Forelimb muscle (tissue), 1 donor: ENCODE measurements around the gene LNX1. TPM values are rescaled to one million over a fixed set of nuclear protein-coding genes. Genes with fewer than 3 reads are reported as not detected.

Source experiments
- DNase-seq: peaks from one replicate; pipeline ENCODE4 v3.0.0-alpha.2; 2013; ENCODE audit warnings: low read depth
- polyA plus RNA-seq: library from polyadenylated mRNA; unstranded; fragments of 120-200 nt; gene quantifications from one replicate; pipeline ENCODE4 v1.2.1, GENCODE V29; 2013; ENCODE audit not compliant: insufficient read length

The LNX1 gene
- polyA plus RNA-seq, result 4.2 TPM

DNA sequence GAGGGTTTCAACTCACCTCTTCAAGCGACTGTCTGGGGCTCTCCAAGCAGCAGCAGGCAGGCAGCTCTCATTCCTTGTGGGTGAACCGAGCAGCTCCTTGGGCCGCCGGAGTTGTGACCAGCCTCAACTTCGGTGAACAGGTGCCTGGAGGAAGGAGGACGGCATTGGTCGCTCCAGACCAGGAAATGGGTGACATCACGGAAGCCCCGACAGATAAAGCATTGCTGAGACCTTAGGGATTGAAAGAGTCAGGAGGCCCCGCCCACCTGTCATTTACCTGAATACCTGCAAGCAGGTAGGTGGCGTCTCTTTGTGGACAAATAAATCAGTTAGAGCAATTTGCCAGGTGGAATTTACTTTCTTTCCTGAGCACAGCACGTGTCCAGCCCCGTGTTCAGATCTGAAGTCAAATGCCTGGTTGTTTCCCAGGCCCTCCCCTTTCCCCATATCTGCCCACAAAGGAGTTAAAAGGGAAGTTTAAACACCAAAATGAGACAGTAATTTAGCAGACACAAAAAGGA is at the start of gene LNX1:
TSS of gene LNX1 (minus strand) at position 115 of the 521 bp plus-strand sequence. CDS start 17,484 bp downstream, outside the sequence.
- no peak for DNase-seq

DNA sequence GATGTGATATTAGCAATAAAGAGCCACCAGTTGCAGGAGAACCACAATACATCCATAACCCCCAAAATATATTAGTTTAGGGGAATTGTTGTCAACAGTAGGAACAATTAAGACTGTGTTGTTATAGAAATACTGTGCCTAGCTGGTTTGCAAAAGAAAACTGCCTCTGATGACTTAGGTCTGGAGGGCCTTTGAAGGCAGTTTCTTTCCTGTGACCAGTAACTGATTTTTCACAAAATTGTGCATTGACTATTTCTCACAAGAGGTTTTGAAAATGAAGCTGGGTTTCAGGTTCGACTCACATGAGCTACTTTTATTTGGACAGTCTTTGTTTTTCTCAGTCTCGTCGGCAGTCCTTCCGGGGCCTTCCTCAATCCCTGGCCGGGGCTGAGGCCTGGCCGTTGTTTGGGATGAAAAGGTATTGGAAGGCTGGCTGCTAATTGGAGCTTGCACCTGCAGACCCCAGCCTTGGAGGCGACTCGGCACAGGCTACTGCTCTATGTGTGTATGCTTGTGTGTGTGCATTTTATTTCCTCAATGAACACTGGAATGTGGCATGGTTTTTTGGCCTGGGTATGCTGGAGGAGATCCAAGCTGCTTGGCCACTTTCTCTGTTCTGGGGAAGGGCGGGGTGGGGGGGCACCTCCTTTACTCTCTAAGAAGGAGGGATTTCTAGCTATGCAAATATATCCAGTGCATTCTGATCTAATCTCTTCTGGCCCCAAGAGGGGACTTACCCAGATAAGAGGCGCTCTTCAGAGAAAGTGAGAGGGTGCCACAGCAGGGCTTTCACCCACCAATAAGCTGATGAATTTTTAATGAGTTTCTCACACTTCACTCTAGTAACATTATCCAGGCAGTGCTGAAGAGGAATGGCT is 49.5 kb upstream of the LNX1 start:
- no peak for DNase-seq

DNA sequence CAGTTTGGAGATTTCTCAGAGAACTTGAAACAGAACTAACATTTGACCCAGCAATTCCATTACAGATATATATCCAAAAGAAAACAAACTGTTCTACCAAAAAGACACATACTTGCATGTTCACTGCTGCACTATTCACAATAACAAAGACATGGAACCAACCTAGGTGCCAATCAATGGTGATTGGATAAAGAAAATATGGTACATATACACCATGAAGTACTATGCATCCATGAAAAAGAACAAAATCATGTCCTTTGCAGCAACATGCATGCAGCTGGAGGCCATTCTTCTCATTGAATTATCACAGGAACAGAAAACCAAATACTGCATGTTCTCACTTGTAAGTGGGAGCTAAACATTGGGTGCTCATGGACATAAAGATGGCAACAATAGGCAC is 47.6 kb upstream of the LNX1 start:
- no peak for DNase-seq

DNA sequence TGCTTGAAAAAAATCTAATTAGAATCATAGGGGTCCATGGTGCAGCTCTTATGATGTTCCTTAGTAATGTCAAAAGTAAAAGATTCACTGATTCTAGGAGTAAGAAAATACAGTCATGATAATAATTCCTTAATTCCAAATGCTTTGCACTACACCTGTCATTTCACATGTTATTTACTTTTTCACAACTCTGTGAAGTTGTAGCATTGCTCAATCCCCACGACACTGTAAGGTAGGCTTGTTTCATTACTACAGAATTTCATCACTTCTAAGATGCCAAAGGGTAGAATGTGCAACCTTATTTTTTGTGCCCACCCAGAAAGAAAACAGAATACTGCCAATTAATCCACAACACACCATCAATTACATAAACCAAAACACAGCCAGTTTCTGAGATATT is 46.1 kb upstream of the LNX1 start:
- DNase-seq, result no peak

DNA sequence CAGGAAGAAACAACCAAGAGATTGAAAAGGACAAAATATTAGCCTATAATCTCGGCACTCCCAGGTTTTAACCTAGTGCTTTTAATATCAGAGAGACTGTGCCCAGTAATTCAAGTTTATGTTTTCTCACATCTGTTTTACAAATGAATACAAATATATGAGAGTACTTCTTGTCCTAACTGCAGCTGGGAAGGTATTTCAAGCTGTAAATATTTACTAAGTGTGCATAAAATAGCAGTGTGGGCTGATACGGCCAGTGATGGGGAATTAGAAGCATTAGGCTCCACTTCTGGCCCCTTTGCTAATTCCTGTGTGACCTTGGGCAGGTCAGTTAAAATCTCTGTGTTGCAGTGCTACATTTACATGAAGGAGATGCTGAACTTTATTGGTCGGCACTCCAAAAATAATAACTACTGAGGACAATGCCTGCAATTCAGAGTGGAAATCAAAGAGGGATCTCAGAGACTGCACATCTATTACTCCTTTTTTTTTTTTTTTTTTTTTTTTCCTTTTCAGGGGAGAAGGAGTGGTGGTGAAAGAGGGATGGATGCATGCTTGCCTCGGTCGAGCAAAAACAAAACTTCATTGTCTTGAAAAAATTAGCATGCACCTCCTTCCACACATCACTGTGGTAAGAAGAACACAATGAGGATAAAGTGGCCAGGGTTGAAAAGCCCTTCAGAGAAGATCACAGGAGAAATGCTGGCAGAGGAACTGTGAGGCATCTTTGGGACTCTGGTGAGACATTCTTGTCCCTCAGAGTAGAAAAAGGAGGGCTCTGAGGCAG is 44.6 kb upstream of the LNX1 start:
- no peak for DNase-seq

DNA sequence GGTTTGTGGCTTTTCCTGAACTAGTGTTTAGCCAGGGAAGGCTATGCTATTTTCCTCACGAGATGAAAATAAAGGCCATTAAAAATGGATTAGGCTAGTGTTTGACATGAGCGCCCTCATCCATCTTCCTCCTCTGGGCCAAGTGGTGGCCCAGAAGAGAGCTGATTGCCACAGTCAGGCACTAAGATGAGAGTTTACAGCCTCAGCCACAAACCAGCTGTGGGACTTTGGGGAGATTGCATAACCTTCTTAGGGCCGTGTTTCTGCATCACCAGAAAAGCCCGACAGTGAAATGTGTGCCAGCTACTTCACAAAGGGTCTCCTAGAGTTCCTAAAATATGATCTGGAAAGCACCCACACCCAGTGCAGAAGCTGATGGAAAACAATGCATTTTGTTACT is 42.3 kb upstream of the LNX1 start:
- no peak for DNase-seq

DNA sequence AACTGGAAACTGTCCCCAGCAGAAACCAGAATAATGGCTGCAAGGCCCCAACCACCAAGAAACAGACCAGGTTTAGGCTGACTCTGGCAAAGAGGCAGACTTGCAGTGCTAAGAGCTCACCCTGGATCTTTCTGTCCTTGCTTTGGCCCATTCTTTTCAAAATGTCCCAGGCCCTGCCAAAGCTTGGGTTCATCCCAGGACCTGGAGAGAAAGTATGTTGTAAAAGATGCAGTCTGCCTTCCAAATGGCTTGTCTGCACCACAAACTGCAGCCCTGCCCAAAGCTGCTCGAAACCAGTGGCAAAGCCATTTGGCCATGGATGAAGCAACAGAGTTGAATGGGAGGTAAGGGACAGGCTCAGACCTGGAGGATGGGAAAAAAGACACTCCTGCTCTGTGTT is 38.0 kb upstream of the LNX1 start:
- no peak for DNase-seq

DNA sequence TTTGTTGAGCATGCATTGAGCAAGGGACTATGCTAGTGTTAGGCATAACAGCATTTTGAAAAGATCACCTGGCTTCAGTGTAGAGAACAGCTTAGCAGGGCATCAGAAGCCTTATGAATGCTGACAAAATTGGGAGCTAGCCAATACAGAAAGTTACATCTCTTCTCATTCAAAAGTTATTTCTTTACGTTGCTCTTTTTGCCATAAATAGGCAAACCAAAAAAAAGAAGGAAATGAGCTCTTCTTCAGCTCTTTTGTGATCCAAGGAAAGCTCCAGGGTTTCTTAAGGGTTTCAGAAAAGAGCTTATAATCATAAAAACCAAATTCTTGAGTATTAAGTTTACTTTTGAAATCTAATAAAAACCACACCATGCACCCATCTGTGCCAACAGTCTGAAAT is 35.2 kb upstream of the LNX1 start:
- no peak for DNase-seq

DNA sequence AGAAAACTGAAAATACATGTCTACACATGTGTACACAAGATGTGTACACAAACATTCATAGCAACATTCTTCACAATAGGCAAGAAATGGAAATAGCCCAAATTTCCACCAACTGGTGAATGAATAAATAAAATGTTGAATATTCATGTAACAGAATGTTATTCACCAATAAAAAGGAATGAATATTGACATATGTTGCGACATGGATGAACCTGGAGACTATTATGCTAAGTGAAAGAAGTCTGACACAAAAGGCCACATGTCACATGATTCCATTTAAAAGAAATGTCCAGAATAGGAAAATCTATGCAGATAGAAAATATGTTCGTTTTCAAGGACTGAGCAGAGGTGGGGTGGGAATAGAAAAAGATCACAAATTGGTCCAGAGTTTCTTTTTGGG is 34.6 kb upstream of the LNX1 start:
- DNase-seq, result no peak

DNA sequence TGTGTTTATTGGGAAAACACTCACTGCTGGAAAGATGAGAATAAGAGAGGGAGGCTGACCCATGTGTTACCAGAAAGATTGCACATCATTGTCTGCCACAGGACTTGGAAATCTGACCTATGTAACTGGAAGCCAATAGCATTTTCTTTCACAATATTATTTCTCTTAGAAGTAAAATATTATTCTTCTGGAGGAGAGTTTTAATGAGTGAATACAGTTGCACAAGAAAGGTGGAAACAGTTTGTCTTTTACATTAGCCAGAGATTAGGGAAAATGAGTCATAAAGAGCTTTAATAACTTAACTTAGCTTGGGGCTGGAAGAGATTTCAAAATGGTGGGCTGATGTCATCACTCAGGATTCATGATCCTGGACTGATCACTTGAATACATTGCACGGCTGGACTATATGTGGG is 31.5 kb upstream of the LNX1 start:
- no peak for DNase-seq

DNA sequence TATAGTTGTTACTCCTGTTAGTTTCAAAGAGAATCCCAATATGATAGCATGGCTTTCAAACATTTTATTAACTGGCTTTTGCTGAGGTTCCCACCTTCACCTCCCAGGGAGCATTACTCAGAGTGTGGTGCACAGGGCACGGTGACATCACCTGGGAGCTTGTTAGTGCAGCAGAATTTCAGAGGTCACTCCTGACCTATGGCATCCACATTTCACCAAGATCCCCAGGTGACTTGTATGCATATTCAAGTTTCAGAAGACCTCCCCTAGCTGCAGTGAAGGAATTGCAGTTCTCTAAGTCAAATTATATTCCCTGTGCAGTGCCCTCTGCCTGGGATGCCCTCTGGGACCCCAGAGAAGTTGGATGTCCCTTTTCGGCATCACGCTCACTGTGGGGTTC is 29.7 kb upstream of the LNX1 start:
- no peak for DNase-seq

DNA sequence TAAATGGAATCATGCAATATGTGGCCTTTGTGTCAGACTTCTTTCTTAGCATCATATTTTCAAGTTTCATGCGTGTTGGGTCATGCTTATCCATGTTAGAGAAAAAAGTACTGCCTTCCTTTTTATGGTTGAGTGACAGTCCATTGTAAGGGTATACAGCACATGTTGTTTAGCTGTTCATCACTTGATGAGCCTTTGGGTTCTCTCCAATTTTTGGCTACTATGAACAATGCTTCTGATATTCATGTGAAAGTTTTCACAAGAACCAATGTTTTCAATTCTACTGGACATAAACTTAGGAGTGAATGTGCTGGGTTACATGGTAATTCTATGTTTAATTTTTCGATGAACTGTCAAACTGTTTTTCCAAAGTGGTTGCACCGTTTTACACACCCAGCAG is 28.1 kb upstream of the LNX1 start:
- DNase-seq, result no peak

DNA sequence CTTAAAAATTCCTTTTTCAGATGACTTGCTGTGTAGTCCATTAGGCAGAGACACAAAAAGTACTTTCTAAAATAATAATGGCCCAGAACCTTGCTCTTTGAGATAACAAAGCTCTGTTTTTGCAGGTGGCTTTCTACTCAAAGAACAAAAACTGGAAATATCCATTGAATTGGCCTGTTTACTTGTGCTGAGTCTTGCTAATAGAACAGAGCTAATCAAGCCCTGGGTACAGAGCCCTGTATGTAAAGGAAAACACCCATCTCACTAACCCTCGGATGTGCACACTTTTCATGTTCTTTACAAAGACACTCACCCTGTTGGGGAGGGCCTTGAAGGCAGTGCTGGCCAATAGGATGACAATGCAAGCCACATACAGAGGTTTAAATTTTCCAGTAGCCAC is 27.0 kb upstream of the LNX1 start:
- no peak for DNase-seq

DNA sequence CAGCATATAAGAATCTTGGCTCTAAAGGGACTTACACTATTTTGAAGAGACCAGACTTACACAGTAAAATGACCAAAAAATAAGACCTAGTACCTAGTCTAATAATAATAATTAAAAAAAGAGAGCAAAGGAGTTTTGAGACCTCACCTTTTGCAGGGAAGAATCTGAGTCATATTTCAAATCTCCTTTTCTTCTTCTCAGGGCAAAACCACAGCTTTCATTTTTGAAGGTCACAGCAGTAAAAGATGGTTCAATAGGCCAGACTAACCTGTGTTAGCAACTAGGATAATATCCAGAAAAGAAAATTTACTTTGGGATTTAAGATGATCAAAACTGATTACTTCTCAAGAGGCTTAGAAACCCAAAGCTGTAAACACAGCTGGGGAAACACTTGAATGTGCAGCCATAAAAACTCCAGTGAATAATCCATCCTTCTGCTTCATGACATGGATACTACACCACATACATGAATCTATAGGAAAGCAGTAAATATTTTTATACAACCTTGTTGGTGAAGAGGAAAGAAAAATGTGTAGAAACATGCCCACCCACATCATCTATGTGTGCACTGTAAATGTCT is 25.9 kb upstream of the LNX1 start:
- no peak for DNase-seq

DNA sequence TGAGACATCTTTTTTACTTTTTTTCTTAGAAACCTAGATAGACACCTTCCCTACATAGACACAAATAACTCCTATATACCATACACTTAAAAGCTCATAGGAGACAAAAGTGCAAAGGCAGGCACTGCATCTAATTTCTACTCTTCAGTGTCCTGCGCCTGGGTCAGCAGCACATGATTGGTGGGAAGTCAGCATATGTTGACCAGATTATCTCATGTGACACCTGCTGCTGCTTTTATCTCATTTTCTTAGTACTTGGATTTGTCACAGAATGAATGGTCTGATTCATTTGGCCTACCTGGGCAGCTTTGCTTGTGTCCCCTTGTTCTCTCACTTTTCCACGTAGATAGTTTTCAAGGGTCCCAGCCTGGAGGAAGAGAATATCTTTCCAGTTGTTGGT is 24.9 kb upstream of the LNX1 start:
- DNase-seq, result no peak

DNA sequence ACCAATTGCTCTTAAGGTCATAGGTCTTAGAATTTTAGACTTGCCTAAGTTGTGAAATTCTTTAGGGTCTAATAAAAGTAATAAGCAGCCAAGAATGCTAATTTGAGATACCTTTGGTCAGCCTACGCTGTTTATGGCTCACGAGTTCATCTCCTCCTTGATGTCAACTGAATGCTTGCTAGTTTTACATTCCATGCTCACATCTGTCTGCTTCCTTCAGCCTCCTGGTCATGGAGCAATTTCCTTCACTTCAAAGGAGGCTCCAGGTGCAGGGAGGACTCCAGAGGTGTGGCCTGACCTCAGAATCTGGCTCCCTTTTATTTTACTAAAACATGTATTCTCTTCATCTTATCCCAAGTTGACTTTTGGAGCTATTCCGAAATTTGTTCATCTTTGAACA is 23.3 kb upstream of the LNX1 start:
- DNase-seq, result no peak

DNA sequence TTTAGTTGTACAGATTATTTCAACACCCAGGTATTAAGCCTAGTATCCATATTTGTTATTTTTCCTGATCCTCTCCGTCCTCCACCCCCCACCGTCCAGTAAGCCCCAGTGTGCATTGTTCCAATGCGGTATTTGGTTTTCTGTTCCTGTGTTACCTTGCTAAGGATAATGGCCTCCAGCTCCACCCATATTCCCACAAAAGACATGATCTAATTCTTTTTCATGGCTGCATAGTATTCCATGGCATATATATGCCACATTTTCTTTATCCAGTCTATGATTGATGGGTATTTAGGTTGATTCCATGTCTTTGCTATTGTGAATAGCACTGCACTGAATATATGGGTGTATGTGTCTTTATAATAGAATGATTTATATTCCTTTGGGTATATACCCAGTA is 22.1 kb upstream of the LNX1 start:
- no peak for DNase-seq

DNA sequence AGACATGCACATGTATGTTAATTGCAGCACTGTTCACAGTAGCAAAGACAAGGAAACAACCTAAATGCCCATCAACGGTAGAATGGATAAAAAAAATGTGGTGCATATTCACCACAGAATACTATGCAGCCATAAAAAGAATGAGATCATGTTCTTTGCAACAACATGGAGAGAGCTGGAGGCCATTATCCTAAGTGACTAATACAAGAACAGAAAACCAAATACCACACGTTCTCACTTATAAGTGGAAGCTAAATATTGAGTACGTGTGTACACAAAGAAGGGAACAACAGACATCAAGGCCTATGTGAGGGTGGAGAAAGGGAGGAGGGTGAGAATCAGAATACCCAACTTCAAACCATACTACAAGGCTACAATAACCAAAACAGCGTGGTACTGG is 17.4 kb upstream of the LNX1 start:
- no peak for DNase-seq

DNA sequence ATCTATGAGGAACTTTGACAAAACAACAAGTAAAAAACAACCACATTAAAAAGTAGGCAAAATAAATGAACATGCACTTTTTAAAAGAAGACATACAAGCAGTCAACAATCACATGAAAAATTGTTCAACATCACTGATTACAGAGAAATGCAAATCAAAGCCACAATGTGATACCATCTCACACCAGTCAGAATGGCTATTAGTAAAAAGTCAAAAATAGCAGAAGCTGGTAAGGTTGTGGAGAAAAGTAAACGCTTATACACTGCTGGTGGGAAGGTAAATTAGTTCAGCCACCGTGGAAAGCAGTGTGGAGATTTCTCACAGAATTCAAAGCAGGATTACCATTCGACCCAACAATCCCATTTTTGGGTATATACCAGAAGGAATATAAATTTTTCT is 17.0 kb upstream of the LNX1 start:
- DNase-seq, result no peak

DNA sequence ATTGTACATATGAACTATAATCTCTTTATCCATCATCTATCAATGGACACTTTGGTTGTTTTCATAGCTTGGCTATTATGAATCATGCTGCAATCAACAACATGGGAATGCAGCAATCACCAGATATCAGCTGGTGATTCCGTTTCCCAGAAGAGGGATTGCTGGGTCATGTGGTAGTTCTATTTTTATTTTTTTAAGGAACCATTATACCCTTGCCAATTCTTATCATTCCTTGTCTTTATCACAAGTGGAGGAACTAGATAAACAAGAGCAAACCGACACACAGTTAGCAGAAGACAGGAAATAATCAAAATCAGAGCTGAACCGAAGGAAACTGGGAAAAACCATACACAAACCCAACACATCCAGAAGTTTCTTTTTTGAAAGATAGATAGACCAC is 14.5 kb upstream of the LNX1 start:
- no peak for DNase-seq

DNA sequence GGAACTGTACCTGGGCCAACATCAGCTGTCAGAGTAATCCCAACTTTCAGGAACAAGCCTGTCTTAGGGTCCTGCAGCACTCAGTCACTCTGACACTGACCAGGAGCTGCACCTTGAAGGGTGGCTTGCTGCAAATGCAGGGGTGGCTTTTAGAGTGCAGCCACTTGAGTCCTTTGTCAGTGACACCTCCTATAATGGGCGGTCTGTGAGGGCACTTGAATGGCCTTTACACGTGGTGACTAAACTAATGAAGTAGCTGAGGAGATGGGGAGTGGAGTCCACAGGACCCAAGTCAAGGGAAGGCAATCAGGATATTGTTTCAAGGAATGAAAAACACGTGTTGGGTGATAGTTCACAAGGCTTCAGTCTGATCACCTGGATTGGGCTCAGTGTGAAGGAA is 11.1 kb upstream of the LNX1 start:
- no peak for DNase-seq

DNA sequence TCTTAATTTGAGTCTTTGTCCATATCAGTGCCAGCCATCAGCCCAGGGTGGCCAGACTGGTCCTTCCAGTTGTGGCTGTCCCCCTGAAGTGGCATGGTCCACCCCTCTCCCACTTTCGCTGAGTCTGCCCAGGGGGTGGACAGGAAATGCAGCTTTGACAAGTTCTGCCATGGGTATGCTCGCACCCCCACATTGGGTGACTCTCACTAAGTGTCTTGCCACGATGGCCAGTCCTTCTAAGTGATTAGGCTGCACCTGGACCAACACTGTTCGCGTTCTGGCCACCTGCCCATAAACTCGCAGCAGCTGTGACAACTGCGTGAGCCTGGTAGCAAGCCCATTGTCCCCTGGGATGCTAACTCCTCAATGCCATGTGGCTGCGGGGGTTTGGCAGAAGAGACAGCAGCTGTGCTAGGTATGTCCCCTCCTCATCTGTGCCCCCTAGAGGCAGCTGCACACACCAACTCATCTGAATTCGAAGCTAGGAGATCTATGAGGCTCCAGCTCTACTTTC is 10.0 kb upstream of the LNX1 start:
- DNase-seq, result no peak
